Measurements from ENCODE around the gene NDUFS1. TPM values are rescaled to one million over a fixed set of nuclear protein-coding genes. Genes with fewer than 3 reads are reported as not detected.

NDUFS1 gene
- total RNA-seq, 1 experiment from 2014 or later: 110 TPM

DNA sequence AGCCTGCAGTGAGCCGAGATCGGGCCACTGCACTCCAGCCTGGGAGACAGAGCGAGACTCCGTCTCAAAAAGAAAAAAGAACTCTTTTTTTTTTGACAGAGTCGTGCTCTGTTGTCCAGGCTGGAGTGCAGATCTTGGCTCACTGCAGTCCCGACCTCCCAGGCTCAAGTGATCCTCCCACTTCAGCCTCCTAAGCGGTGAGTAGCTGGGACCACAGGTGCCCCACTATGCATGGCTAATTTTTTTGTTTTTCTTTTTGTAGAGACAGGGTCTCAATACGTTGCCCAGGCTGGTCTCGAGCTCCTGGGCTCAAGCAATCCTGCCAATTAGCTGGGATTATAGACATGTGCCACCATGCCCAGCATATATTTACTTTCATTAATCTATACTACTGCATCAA is 60.8 kb downstream of the NDUFS1 start:
- TF ChIP-seq, protein P1, sequence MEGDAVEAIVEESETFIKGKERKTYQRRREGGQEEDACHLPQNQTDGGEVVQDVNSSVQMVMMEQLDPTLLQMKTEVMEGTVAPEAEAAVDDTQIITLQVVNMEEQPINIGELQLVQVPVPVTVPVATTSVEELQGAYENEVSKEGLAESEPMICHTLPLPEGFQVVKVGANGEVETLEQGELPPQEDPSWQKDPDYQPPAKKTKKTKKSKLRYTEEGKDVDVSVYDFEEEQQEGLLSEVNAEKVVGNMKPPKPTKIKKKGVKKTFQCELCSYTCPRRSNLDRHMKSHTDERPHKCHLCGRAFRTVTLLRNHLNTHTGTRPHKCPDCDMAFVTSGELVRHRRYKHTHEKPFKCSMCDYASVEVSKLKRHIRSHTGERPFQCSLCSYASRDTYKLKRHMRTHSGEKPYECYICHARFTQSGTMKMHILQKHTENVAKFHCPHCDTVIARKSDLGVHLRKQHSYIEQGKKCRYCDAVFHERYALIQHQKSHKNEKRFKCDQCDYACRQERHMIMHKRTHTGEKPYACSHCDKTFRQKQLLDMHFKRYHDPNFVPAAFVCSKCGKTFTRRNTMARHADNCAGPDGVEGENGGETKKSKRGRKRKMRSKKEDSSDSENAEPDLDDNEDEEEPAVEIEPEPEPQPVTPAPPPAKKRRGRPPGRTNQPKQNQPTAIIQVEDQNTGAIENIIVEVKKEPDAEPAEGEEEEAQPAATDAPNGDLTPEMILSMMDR (conservative IDR thresholded peaks at IDR 0.05; ENCODE audit: low read depth, low read length): no peak
- TF ChIP-seq EZH2phosphoT487 (IDR thresholded peaks at IDR 0.05; ENCODE audit: borderline replicate concordance, low read length) (no peak), EZH2 (IDR thresholded peaks at IDR 0.05; ENCODE audit: low read length, unreplicated experiment) (no peak)
- no peak for ATAC-seq
- Histone ChIP-seq H3K9me2 (replicated peaks; ENCODE audit: low read length) (no peaks in the 10 kb centered on the region), H3K79me2 (ENCODE audit: low read length) (no peaks in the 10 kb centered on the region), H3K27ac (ENCODE audit: low read length) (no peak overlapping the region), H3K36me3 (ENCODE audit: low read depth, low read length) (no peaks in the 10 kb centered on the region), H3K4me1 (ENCODE audit: insufficient read depth, low read length) (no peaks in the 10 kb centered on the region), H3K4me2 (ENCODE audit: low read length) (no peak overlapping the region), H3K4me3 (ENCODE audit: low read length) (no peak overlapping the region), H3F3A (ENCODE audit: low read length, unreplicated experiment) (no peaks in the 10 kb centered on the region), H2AFZ (ENCODE audit: low read length) (no peak overlapping the region), H3K9me3 (ENCODE audit: low read length) (no peaks in the 10 kb centered on the region), H4K20me1 (ENCODE audit: low read length) (no peaks in the 10 kb centered on the region), H3K9ac (ENCODE audit: low read length) (no peak overlapping the region), H3K27me3 (ENCODE audit: low read length) (no peaks in the 10 kb centered on the region)
- POLR2A ChIA-PET (ENCODE audit: unreplicated experiment): no interaction called here
- DNase-seq: no peak
- no TSS peak for BruUV-seq (replicated peaks)
- CTCF ChIA-PET: no interaction called here
- intact Hi-C loops (cut with micrococcal nuclease): no loop called here

- H2AFZ ChIP-seq (ENCODE audit: low read length): no peak overlapping the region
- H3K36me3 ChIP-seq (ENCODE audit: low read depth, low read length): no peaks in the 10 kb centered on the region
- no peak for ATAC-seq
- no peak for TF ChIP-seq EZH2phosphoT487 (IDR thresholded peaks at IDR 0.05; ENCODE audit: borderline replicate concordance, low read length)
- TF ChIP-seq, protein P1 (conservative IDR thresholded peaks at IDR 0.05; ENCODE audit: low read depth, low read length): no peak
- TF ChIP-seq EZH2 (IDR thresholded peaks at IDR 0.05; ENCODE audit: low read length, unreplicated experiment): no peak
- BruUV-seq (replicated peaks): no TSS peak
- no peaks in the 10 kb centered on the region for H3K79me2 ChIP-seq (ENCODE audit: low read length)
- H3K9me3 ChIP-seq (ENCODE audit: low read length): no peaks in the 10 kb centered on the region
- H3K4me1 ChIP-seq (ENCODE audit: insufficient read depth, low read length): no peaks in the 10 kb centered on the region
- intact Hi-C loops (cut with micrococcal nuclease): no loop called here
- DNase-seq: no peak
- no peaks in the 10 kb centered on the region for H3K27me3 ChIP-seq (ENCODE audit: low read length)
- H3K9ac ChIP-seq (ENCODE audit: low read length): no peak overlapping the region
- ChIA-PET CTCF (no interaction called here), POLR2A (ENCODE audit: unreplicated experiment) (no interaction called here)
- H3K4me3 ChIP-seq (ENCODE audit: low read length): no peak overlapping the region
- H3F3A ChIP-seq (ENCODE audit: low read length, unreplicated experiment): no peaks in the 10 kb centered on the region
- H4K20me1 ChIP-seq (ENCODE audit: low read length): no peaks in the 10 kb centered on the region
- no peak overlapping the region for H3K4me2 ChIP-seq (ENCODE audit: low read length)
- no peaks in the 10 kb centered on the region for H3K9me2 ChIP-seq (replicated peaks; ENCODE audit: low read length)
- H3K27ac ChIP-seq (ENCODE audit: low read length): no peak overlapping the region
These were observed 62.4 kb downstream of the NDUFS1 start for GRCh38 chr2:206096876-206097275.

DNA sequence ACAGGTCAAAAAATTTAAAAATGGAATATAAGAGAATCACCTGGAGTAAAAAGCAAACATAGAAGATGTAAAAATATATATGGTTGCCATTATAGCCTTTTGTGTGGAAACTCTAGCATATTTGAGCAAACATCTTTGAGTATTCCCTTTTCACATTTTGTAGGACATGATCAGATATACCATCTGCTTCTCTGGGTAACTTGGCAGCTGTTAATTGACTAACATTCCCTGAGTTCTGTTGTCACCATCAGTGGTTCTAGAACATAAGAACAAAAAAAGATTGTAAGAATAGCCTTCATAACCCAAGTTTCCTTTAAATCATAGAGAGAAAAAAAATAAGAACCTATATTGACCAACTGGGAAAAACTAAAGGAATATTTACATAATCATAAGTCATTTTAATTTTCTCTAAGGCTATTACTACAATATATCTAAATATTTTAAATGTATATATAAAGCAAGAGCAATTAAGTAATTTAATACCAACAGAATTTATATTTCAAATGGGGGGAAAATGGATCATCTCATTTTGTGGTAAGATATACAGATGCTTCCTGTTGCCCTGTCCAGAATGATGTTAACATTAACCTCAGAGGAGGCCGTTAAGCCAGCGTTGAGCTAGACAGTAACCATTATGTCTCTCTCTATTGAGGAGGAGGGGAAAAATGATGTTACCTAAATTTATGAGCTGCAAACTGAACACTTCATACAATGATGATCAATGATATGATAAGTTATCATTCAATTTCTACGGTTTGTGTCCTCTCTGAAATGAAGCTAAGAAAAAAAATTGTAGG is 63.5 kb downstream of the NDUFS1 start:
- intact Hi-C loops (cut with micrococcal nuclease): no loop called here
- CTCF ChIA-PET: no interaction called here
- no TSS peak for BruUV-seq (replicated peaks)
- DNase-seq (no peak), ATAC-seq (no peak)
- H3K9ac ChIP-seq (ENCODE audit: low read length): no peak overlapping the region
- no peaks in the 10 kb centered on the region for H3K9me2 ChIP-seq (replicated peaks; ENCODE audit: low read length)
- H3K4me2 ChIP-seq (ENCODE audit: low read length): no peak overlapping the region
- H3K36me3 ChIP-seq (ENCODE audit: low read depth, low read length): no peaks in the 10 kb centered on the region
- no peaks in the 10 kb centered on the region for H3K27me3 ChIP-seq (ENCODE audit: low read length)
- no peak overlapping the region for H2AFZ ChIP-seq (ENCODE audit: low read length)
- H3K27ac ChIP-seq (ENCODE audit: low read length): no peak overlapping the region
- H3K9me3 ChIP-seq (ENCODE audit: low read length): no peaks in the 10 kb centered on the region
- no peak overlapping the region for H3K4me3 ChIP-seq (ENCODE audit: low read length)
- H4K20me1 ChIP-seq (ENCODE audit: low read length): no peaks in the 10 kb centered on the region
- H3K4me1 ChIP-seq (ENCODE audit: insufficient read depth, low read length): no peaks in the 10 kb centered on the region
- H3F3A ChIP-seq (ENCODE audit: low read length, unreplicated experiment): no peaks in the 10 kb centered on the region
- POLR2A ChIA-PET (ENCODE audit: unreplicated experiment): no interaction called here
- TF ChIP-seq EZH2 (IDR thresholded peaks at IDR 0.05; ENCODE audit: low read length, unreplicated experiment) (no peak), EZH2phosphoT487 (IDR thresholded peaks at IDR 0.05; ENCODE audit: borderline replicate concordance, low read length) (no peak)
- TF ChIP-seq, protein P1 (conservative IDR thresholded peaks at IDR 0.05; ENCODE audit: low read depth, low read length): no peak
- no peaks in the 10 kb centered on the region for H3K79me2 ChIP-seq (ENCODE audit: low read length)
